ENCODE measurements around the gene EPM2A. TPM values are rescaled to one million over a fixed set of nuclear protein-coding genes. Genes with fewer than 3 reads are reported as not detected.

Gene EPM2A
- polyA plus RNA-seq, 1 donor (not counting 4 experiments of a cell fraction or from before 2014, with no cell fraction given), result 2.4 TPM

DNA sequence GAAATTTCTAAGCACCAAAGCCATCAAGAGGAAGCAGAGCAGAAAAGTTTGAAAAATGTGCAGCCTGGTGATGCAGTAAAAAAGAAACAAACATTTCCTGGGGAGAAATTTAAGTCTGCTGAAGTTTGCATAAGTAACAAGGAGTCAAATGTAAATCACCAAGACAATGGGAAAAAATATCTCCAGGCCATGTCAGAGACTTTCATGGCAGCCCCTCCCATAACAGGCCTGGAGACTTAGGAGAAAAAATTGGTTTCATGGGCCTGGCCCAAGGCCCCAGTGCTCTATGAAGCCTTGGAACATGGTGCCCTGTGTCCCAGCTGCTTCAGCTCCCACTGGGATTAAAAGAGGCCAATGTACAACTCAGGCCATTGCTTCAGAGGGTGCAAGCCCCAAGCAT is 30.1 kb upstream of the EPM2A start:
- no peak overlapping the region for H3K4me3 ChIP-seq (ENCODE audit: control insufficient read depth in 2 of 3, extremely low read depth in 1 of 3, insufficient read depth in 2 of 3, low read depth in 1 of 3, low read length in 3 of 3)
- no peak overlapping the region for H3K4me2 ChIP-seq (ENCODE audit: control insufficient read depth, extremely low read depth, insufficient read depth, low read depth, low read length)
- FAIRE-seq (no peak), DNase-seq (ENCODE audit: low read depth, low spot score) (no peak)
- no peak overlapping the region for H3K9ac ChIP-seq (ENCODE audit: control insufficient read depth, extremely low read depth, insufficient read depth, low read length)
- H3K27me3 ChIP-seq (ENCODE audit: control insufficient read depth, extremely low read depth, insufficient read depth, low read length), result no peaks in the 10 kb centered on the region
- H3K36me3 ChIP-seq (ENCODE audit: control insufficient read depth in 2 of 2, extremely low read depth in 1 of 2, insufficient read depth in 2 of 2, low read length in 2 of 2), result no peaks in the 10 kb centered on the region
- H3K79me2 ChIP-seq (ENCODE audit: control insufficient read depth, insufficient read depth, low read length), result no peaks in the 10 kb centered on the region
- H3K9me3 ChIP-seq (ENCODE audit: control insufficient read depth, low read depth, low read length), result no peaks in the 10 kb centered on the region
- no peaks in the 10 kb centered on the region for H4K20me1 ChIP-seq (ENCODE audit: control insufficient read depth, extremely low read depth, insufficient read depth, low read length)
- no peak overlapping the region for H3K27ac ChIP-seq (ENCODE audit: control insufficient read depth, insufficient read depth, low read length)
- H3K4me1 ChIP-seq (ENCODE audit: control insufficient read depth, extremely low read depth, insufficient read depth, low read length), result no peaks in the 10 kb centered on the region
- no peaks in the 10 kb centered on the region for H3K9me1 ChIP-seq (ENCODE audit: control insufficient read depth, extremely low read depth, insufficient read depth, low read length)
- dilution Hi-C loops (cut with MboI; ENCODE audit: extremely low pct_ligation_motif_present, low sequenced_read_pairs), result no loop called here
- TF ChIP-seq EZH2 (IDR thresholded peaks at IDR 0.05; ENCODE audit: low read length), result no peak
- TF ChIP-seq, protein P1, sequence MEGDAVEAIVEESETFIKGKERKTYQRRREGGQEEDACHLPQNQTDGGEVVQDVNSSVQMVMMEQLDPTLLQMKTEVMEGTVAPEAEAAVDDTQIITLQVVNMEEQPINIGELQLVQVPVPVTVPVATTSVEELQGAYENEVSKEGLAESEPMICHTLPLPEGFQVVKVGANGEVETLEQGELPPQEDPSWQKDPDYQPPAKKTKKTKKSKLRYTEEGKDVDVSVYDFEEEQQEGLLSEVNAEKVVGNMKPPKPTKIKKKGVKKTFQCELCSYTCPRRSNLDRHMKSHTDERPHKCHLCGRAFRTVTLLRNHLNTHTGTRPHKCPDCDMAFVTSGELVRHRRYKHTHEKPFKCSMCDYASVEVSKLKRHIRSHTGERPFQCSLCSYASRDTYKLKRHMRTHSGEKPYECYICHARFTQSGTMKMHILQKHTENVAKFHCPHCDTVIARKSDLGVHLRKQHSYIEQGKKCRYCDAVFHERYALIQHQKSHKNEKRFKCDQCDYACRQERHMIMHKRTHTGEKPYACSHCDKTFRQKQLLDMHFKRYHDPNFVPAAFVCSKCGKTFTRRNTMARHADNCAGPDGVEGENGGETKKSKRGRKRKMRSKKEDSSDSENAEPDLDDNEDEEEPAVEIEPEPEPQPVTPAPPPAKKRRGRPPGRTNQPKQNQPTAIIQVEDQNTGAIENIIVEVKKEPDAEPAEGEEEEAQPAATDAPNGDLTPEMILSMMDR (optimal IDR thresholded peaks at IDR 0.05 in 1 of 3, IDR thresholded peaks at IDR 0.05 in 1 of 3, conservative IDR thresholded peaks at IDR 0.05 in 1 of 3; ENCODE audit: extremely low read depth in 1 of 3, insufficient read depth in 2 of 3, low read length in 3 of 3), result no peak
- no peak overlapping the region for H2AFZ ChIP-seq (ENCODE audit: control insufficient read depth, low read length)

DNA sequence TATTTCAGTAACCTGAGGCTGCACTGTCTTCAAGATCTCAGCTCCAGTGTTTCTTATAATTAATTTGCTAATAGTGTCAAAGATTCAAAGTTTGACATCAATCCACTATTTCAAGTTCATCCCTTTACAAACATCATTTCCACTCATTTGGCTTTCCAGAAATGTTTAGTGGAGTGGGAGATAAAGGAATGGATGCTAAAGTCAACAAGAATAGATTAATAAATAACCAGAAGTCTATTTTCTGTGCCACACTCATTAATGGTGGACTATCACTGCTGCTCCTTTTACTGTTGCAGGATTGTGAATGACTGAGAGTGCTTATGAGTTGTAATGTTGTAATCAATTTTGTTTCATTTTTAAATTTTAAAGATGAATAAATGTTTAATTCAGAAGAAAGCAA is 28.4 kb upstream of the EPM2A start:
- TF ChIP-seq, protein P1 (optimal IDR thresholded peaks at IDR 0.05 in 1 of 3, IDR thresholded peaks at IDR 0.05 in 1 of 3, conservative IDR thresholded peaks at IDR 0.05 in 1 of 3; ENCODE audit: extremely low read depth in 1 of 3, insufficient read depth in 2 of 3, low read length in 3 of 3), result no peak
- TF ChIP-seq EZH2 (IDR thresholded peaks at IDR 0.05; ENCODE audit: low read length), result no peak
- no peak overlapping the region for H3K27ac ChIP-seq (ENCODE audit: control insufficient read depth, insufficient read depth, low read length)
- H3K27me3 ChIP-seq (ENCODE audit: control insufficient read depth, extremely low read depth, insufficient read depth, low read length), result no peaks in the 10 kb centered on the region
- no peak for DNase-seq (ENCODE audit: low read depth, low spot score)
- H3K4me2 ChIP-seq (ENCODE audit: control insufficient read depth, extremely low read depth, insufficient read depth, low read depth, low read length), result no peak overlapping the region
- H3K4me1 ChIP-seq (ENCODE audit: control insufficient read depth, extremely low read depth, insufficient read depth, low read length), result no peaks in the 10 kb centered on the region
- no peaks in the 10 kb centered on the region for H3K79me2 ChIP-seq (ENCODE audit: control insufficient read depth, insufficient read depth, low read length)
- no peaks in the 10 kb centered on the region for H3K9me1 ChIP-seq (ENCODE audit: control insufficient read depth, extremely low read depth, insufficient read depth, low read length)
- H4K20me1 ChIP-seq (ENCODE audit: control insufficient read depth, extremely low read depth, insufficient read depth, low read length), result no peaks in the 10 kb centered on the region
- H3K9me3 ChIP-seq (ENCODE audit: control insufficient read depth, low read depth, low read length), result no peaks in the 10 kb centered on the region
- no peak overlapping the region for H2AFZ ChIP-seq (ENCODE audit: control insufficient read depth, low read length)
- no peaks in the 10 kb centered on the region for H3K36me3 ChIP-seq (ENCODE audit: control insufficient read depth in 2 of 2, extremely low read depth in 1 of 2, insufficient read depth in 2 of 2, low read length in 2 of 2)
- no peak overlapping the region for H3K9ac ChIP-seq (ENCODE audit: control insufficient read depth, extremely low read depth, insufficient read depth, low read length)
- no peak overlapping the region for H3K4me3 ChIP-seq (ENCODE audit: control insufficient read depth in 2 of 3, extremely low read depth in 1 of 3, insufficient read depth in 2 of 3, low read depth in 1 of 3, low read length in 3 of 3)
- FAIRE-seq, result no peak
- dilution Hi-C loops (cut with MboI; ENCODE audit: extremely low pct_ligation_motif_present, low sequenced_read_pairs), result no loop called here

Measured in keratinocyte (primary cell).